Dedifferentiated amniotic fluid mesenchymal stem cell (primary cell): ENCODE measurements around the gene KCNT1.
A peak's percentile ranks its signal among the peaks of the same experiment; 100 is the strongest.

Experiments used
- DNase-seq: peaks from one replicate; pipeline ENCODE4 v3.0.0-alpha.2; 2016; ENCODE audit errors: extremely low spot score

The KCNT1 gene

DNA sequence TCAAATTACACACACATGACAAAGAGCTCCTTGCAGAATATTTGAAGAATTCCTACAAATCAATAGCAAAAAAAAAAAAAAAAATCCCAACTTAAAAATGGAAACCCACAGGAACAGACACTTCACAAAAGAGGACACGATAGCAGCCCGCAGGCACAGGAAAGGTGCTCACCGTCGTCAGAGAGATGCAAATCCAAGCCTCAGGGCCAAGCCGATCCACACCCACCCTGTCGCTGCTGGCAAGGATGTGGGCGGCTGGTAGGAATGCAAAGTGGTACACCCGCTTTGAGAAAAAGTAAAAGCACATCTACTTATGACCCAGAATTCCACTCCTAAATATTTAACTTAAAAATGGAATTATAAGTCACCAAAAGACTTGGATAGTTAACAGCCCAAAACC lies 28.0 kb upstream of the KCNT1 start:
- no peak for DNase-seq

DNA sequence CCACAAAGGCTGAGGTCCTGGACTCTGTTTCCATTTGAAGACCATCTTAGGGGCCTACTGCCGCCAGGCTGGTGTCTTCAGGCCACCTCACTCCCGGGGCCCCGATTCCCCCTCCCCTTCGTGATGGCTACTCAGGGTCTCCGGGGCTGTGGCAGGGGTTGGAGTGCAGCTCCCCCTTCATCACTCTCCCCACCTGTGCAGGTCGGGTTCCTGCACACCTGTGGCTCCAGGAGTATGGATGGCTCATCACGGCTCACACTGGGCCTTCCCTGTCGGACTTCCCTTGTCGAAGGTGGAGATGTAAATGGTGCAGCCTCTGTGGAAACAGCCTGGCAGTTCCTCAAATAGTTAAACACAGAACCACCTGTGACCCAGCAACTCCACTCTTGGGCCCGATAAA lies 27.0 kb upstream of the KCNT1 start:
- no peak for DNase-seq

DNA sequence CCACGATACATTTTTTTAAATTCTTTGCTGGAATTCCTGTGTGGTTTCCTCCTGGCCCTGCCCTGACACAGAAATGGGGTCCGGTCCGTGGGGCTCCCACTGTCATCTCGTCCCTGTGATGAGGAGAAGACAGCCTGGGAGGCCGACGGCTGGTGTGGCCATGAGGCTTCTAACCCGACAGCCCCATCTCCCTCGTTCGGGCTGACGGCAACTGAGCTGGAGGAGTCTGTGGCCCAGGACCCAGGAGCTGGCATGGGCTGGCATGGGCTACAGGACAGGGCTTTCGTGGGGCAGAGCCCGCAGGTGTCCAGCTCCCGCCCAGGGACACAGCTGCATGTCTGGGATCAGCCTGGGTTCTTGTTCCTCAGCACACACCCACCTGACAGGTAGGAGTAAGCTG lies 25.1 kb upstream of the KCNT1 start:
- no peak for DNase-seq

DNA sequence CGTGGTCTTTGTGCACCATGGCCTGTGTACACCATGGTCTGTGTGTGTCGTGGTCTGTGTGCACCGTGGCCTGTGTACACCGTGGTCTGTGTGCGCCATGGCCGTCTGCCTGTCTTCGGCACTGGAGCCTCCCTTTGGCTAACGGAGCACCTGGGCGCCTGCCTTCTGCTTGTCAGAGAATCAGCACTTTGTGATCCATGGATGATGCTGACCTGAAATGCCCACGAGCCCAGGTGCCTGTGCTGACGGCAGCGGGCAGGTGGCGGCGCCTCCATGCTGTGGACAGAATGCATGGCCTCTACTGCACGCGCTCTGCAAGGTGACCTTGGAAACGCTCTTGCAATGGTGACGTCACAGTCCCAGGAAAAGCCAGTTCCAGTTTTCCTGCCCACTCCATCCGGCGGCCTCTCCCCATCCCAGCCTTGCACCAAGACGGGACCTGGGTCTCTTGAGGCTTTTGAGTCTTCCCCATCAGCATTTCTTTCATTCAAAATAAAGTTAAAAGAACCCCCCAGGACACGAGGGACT lies 24.3 kb upstream of the KCNT1 start:
- DNase-seq, result no peak

DNA sequence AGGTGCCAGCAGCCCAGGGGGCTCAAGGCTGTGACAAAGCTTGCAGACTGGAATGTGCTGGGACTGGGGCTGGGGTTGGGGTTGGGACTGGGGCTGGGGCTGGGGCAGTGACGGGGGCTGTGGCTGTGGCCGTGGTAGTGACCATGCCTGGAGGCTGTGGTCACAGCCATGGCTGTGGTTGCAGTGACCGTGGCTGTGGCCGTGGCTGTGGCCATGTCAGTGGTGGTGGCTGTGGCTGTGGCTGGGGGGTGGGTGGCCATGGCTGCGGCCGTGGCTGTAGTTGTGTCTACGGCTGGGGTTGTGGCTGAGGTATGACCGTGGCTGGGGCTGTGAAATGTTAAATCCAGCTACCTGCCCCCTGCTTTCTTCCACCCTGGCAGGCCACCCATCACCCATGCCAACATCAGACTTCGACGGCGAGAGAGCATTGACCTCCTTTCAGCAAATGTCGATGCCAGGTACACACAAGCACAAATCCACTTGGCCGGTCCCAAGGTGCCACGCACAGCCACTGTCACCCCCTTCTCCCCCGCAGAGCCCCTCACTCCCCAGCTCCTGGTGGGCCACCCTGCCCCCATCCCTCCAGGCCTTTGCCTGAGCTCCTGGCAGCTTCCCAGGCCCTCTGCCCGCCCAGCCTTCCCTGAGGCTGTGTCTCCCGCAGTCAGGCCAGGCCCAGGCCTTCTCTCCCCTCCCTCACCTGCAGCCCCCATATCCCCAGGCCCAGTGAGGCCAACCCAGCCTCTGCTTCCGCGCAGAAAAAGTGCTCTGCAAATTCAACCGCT lies 23.6 kb upstream of the KCNT1 start:
- DNase-seq, result no peak

DNA sequence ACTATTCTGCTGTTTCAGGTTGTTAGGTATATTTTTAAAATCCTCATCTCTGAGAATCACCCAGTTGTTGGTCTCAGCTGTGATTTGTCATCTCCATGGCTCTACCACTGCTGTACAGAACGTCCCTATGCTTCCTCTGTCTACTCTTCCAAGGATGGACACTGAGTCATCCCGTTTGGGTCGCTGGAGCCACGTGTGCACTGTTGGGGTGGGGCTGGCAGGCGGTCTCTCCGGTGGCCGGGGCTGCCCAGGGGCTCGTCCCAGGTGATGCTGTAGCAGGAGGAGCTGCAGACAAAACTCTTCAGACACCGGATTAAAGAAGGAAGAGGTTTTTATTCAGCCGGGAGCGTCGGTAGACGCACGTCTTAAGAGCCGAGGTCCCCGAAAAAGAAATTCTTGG lies 21.9 kb upstream of the KCNT1 start:
- no peak for DNase-seq

DNA sequence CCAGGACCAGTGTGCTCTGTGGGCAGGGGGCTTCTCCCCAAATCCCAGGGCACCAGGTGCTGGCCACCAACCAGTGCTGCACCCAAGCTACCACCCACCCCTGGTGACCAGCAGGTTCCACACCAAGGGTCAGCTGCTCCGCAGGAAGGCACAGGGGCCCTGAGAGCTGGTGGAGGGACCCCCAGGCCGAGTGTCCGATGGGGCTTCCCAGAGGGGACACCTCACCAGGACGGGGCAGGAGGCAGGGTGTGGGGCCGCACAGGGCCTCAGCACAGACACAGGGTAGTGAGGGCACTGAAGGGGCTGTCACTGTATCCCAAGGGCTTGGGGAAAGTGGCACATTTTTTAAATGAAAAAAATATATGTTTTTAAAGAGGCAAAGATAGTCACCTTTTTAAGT lies 20.8 kb upstream of the KCNT1 start:
- DNase-seq, result no peak

DNA sequence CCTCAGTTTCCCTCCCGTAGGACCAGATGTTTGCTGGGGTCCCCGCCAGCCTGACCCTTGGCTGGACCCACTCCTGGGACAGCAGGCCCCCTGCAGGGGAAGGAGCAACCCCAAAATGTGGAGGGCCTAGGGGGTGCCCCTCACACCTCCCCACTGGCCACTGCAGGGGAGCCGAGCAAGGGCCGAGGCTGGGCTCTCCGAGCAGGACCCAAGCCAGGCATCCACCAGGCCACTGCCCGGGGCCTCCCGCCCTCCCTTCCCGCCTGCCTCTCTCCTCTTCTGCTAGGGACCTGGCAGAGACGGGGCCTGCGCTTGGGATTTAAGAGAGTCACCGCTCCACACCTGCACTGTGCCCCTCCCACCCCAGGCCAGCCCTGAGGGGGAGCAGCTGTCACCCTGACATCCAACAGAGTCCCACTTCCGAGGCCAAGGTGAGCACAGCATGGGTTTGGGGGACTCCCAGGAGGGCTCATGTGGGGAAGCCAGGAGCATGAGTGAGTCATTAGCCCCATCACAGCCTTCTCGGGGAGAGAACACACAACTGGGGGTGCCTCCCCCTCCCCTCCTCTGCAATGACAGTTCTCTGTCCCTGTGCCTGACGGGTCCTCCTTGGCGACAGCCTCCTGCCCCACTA lies 18.5 kb upstream of the KCNT1 start:
- no peak for DNase-seq

DNA sequence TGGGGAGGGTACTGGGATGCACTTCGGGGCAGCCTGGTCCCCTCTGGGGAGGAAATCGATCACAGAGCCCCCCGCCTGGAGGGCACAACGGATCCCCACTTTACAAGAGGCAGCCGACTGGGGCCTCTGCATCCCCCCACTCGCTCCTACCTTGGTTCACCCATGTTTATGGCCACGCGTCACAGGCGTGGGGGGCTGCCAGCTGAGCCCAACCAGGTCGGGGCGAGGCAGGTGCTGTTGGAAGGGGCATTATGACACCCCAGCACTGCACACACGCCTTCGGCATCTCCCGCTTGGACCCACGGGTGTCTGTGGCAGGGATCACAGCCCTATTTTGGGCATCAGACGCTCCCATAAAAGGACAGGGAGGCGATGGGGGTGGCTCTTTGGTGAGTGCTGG lies 17.3 kb upstream of the KCNT1 start:
- no peak for DNase-seq

DNA sequence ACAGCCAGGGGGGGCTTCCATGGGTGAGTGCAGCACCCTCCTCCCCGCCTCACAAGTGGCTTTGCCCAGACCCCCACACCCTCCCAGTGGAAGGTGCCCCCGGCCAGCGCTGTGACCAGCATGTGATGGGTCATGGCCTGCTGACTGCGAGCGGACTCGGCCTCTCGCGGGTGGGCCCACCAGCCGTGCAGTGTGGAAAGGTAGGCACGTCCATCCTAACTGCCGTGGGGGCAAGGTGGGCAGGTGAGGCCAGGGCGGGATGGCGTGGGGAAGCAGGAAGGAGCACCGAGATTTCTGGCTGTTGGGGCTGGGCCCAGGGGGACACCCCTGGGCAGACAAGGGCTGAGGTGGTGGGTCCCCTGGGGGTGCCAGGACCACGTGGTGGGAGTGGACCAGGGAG lies 14.8 kb upstream of the KCNT1 start:
- DNase-seq, result no peak

DNA sequence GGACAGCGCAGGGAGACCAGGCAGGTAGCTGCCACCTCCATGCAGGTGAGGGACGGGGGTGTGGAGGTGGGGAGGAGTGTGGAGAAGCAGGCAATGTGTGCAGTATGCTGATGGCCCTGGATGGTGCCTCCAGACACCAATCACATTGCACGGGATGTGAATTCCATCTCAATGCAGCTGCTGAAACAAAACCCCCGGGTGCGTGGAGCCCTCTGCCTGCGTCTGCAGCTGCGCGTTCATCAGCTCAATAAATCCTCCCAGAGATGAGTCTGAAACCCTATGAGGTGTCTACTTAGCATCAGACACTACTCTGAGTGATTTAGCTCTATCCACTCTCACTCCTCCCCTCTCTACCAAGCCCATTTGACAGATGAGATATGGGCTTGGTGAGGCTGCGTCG lies 13.0 kb upstream of the KCNT1 start:
- DNase-seq, result no peak

DNA sequence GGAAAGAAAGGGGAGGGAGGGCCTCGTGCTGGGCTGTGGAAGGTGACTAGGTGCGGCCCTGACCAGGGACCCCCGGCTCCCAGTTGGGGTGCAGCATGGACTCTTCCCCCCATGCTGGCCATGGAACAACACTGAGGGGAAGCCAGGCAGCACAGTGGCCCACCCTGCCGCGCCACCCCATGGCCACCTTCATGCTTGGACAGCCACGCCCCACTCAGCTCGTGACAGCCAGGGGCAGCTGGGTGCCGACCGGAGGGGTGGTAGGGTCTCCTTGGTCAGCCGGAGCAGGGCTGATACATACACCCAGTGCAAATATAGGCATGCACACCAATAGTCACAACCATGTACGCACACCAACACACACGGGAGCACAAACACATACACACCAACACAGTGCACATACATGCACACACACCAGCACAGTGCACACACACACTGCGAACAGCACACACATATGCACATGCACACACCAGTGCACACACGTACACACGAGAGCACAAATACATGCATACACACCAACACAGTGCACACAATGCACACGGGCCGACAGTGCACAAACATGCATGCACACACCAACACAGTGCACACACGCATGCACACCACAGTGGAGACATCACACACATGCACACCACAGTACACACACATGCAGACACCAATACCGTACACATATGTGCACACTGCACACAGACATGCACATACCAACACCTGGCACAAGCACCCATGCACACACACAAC lies 11.0 kb upstream of the KCNT1 start:
- no peak for DNase-seq

DNA sequence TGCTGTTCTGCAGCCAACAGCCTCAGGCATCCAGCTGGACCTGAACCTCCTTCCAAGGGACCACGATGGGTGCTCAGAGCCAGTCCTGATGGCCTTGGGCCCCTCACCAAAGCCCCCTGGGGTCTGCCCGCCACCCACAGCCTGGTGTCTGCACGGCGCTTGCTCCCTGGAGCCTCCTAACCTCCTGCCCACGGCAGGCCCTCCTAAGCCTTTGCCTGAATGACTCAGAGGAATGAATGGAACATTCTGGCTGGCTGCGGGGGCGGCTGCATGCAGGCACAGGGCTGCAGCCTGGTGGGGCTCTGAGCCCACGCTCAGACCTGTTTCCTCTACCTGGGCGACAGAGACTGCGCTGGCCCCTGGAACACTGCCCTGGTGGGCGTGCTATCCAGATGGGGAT lies 9.6 kb upstream of the KCNT1 start:
- DNase-seq, result peak; percentile 16

DNA sequence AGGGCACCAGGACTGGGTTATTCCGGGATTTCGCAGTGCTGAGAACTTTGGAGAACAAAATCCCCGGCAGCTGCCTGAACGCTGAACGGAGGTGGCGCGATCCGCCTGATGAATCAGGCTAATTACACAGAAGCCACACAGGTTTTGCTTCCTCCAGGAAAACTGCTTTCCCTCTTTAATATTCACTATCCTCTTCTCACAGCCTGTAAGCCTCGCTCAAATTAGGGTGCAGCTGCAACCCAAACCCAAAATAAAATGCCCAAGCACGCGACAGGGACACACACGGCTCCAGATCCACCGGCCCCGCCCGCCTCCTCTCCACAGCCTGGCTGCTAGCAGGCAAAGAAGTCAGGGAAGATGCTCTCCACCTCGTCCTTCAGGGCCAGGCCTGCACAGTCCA lies 8.7 kb upstream of the KCNT1 start:
- DNase-seq, result no peak

DNA sequence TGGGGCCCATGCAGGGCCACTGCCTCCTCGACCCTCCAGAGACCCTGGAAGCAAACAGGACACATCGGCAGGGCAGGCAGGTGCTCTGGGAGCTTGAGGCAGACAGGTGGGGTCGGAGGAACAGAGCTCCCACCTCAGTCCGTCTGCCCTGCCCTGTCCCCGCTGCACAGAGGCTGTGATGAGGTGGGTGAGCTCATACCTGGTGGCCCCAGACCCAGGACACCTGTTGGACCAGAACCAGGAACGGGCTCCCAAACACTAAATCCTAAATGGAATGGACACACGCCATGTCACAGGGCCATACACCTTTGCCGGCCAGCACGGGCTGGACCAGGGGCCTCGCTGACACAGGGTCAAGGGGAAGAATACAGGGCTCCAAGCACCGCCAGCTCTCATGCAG lies 8.2 kb upstream of the KCNT1 start:
- DNase-seq, result no peak

DNA sequence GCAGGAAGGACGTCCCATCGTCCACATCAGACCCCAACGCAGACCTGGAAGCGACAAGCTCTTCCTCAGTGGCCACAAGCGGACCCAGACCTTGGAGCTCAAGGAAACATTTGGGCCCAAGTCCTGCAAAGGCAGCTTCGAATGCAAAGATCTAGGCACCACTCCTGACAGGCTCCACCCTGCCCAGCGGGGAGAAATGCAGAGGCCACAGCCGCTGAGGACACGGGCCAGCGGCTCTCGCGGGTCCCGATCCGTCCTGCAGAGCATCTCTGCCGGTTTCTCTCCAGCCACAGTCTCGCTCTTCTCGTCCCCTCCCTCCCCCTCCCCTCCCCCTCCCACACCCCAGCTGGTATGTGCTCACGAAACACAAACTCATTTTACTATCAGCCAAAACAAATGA lies 7.6 kb upstream of the KCNT1 start:
- no peak for DNase-seq

DNA sequence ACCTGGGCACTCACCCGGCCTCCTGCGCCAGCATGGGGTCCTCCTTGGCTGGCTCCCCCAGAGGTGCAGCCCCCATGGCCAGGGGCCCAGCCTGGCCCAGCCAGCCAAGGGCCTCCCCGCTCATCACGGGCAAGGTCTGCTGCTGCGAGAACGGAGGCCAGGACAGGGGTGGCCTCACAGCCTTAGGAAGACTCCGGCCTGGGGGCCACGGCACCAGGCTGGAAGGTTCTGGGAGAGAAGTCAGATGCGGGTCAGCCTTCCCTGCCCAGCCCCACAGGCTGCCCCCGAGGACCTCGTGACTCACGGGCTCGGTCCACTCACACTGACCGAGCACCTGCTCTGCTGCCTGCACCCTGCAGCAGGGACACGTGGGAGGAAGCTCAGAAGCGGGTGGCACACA lies 6.9 kb upstream of the KCNT1 start:
- no peak for DNase-seq

DNA sequence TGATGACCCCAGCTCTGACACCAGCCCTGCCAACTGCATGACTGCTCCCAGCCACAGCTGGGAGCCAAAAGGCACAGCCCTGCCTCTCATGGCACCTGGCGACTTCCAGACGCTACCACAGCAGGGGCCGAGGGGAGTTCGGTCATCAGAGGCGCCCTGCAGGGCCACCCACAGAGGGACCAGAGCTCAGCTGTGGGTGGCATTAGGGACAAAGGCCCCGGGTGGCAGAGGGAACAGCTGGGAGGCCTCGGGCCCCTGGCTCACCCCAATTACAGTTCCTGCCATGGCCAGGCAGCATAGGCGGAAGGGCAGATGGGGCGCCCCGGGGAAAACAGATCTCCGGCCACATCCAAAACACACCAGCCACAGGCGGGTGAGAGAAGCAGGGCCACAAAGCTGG lies 6.3 kb upstream of the KCNT1 start:
- no peak for DNase-seq

DNA sequence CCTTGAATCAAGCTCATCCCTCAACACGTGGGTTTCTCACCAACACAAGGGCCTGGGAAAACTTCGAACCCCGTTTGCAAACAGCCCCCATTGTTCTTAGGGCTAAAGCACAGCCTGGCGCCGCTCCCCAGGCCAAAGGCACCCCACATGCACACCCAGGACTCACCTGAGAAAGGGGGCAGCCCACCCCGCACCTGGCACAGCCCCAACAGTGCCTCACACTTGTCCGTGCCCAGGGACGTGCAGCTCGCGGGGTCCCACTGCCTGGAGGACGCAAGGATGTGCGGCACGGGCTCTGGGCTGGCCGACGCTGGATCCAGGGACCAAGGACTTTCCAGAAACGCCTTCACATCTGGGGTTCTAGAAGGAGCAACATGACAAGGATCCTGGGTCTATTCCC lies 5.5 kb upstream of the KCNT1 start:
- DNase-seq, result no peak

DNA sequence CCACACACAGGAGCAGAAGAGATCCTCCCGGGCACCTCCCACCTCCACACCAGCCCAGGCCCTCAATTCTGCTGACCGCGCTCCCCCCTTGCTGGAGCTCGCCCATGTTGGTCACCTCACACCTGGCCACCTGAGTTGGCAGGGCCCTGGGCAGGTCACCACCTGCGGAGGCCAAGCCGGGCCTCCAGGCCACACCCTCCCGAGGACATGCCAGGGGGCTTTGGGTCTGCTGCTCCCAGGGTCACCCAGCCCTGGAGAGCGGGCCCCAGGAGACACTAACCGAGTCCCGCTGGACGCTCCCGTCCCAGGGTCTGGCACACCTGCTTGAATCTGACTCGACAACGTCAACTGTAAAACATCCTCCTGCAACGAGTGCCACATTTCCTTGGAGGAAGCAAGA lies 4.8 kb upstream of the KCNT1 start:
- no peak for DNase-seq

DNA sequence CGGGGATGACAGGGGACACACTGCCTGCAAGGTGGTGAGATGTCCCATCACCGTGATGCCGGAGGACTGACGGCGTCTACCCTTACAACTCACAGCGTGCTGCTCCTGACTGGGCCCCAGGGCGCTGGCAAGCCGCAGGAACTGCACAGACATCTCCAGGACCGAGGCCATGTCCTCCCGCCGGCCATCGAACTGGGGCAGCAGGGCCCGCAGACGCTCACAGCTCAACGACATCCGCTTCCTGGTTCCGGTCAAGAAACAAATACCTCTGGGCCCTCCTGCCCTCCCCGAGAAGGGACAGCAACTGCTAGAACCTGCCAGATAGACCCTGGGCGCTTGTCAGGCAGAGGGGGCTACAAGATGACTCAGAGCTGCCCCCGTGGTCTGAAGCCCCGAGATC lies 3.7 kb upstream of the KCNT1 start:
- no peak for DNase-seq

DNA sequence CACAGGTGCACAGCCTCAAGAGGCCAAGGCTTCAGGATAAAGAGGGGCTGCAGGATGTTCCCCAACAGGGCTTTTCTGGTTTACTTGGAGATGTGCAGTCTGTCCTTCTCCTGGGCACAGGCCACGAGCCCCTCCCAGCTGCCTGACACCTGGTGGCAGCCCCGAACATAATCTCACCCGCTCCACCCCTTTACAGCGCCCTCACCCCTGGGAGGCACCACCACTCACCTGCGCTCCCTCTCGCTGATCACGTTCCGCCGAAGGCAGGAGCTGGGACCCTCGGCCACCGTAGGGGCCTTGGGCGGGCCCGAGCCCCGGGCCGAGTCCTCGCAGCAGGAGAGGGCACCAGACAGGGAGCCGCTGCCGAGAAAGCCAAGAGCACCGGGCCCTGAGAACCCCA lies 3.2 kb upstream of the KCNT1 start:
- no peak for DNase-seq

DNA sequence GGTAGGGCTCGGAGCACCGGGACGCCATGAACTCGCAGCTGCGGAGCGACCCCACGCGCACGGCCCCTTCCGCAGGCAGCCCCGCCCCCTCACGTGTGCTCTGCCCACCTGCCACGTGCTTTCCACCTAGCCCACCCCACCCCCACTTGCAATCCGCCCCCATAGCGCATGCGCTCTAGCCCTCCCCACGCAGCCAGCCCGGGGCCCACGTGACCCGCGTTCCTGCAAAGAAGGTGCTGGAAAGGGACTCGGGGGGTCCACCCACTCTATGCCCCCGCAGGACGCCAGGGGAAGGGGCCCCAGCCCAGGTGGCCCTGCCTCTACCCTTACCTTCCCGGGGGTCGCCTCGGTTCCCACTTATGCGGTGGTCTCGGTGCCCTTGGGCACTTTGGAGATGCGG lies 2.5 kb upstream of the KCNT1 start, which contains the start of gene SOHLH1:
Gene SOHLH1 (minus strand): TSS at position 42 of the 400 bp plus-strand sequence. CDS start 14 bp downstream, at position 28.
- no peak for DNase-seq
